Measurements from ENCODE around the gene SLC7A1.

GRCh38 chr13:29537736-29538651, 57.5 kb downstream of the SLC7A1 start:
- TF ChIP-seq, protein P1, sequence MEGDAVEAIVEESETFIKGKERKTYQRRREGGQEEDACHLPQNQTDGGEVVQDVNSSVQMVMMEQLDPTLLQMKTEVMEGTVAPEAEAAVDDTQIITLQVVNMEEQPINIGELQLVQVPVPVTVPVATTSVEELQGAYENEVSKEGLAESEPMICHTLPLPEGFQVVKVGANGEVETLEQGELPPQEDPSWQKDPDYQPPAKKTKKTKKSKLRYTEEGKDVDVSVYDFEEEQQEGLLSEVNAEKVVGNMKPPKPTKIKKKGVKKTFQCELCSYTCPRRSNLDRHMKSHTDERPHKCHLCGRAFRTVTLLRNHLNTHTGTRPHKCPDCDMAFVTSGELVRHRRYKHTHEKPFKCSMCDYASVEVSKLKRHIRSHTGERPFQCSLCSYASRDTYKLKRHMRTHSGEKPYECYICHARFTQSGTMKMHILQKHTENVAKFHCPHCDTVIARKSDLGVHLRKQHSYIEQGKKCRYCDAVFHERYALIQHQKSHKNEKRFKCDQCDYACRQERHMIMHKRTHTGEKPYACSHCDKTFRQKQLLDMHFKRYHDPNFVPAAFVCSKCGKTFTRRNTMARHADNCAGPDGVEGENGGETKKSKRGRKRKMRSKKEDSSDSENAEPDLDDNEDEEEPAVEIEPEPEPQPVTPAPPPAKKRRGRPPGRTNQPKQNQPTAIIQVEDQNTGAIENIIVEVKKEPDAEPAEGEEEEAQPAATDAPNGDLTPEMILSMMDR (conservative IDR thresholded peaks at IDR 0.05) = no peak
- no peak for TF ChIP-seq ZFX (IDR thresholded peaks at IDR 0.05)

Data from C4-2B (cell line).